Subcutaneous abdominal adipose tissue (tissue), 5 donors: Measurements from ENCODE around the gene GPC6.

ENCODE experiments used
- H3K27ac ChIP-seq: one replicate; pipeline ENCODE4 v1.7.0; 2013; ENCODE audit warnings: low read depth, mild to moderate bottlenecking, inconsistent platforms, low read length, moderate library complexity
- H3K27me3 ChIP-seq, 5 donors: one replicate each; pipeline ENCODE4 v1.7.0; 2013; ENCODE audit warnings: low read length in 5 of 5, inconsistent platforms in 1 of 5; ENCODE audit not compliant: control insufficient read depth in 5 of 5, insufficient read depth in 4 of 5
- H3K36me3 ChIP-seq, 5 donors: one replicate each; pipeline ENCODE4 v1.7.0; 2013; ENCODE audit warnings: low read length in 5 of 5; ENCODE audit not compliant: control insufficient read depth in 5 of 5, insufficient read depth in 5 of 5
- H3K4me1 ChIP-seq, 5 donors: one replicate each; pipeline ENCODE4 v1.7.0; 2013; ENCODE audit warnings: low read length in 5 of 5, mild to moderate bottlenecking in 3 of 5, moderate library complexity in 1 of 5; ENCODE audit not compliant: control insufficient read depth in 5 of 5, insufficient read depth in 5 of 5
- H3K4me3 ChIP-seq, 5 donors: one replicate each; pipeline ENCODE4 v1.7.0; 2013; ENCODE audit warnings: low read length in 5 of 5, low read depth in 1 of 5
- H3K9ac ChIP-seq, 5 donors: one replicate each; pipeline ENCODE4 v1.7.0; 2013; ENCODE audit warnings: low read length in 5 of 5, mild to moderate bottlenecking in 4 of 5, moderate library complexity in 3 of 5
- H3K9me3 ChIP-seq, 5 donors: one replicate each; pipeline ENCODE4 v1.7.0; 2013; ENCODE audit warnings: low read length in 5 of 5; ENCODE audit not compliant: control insufficient read depth in 5 of 5
- donor health status: healthy.
- donor health status: healthy.
- donor health status: healthy.
- donor health status: healthy.
- donor health status: healthy.

The GPC6 gene

GRCh38 chr13:93325303-93326233, 99.0 kb downstream of the GPC6 start:
- Histone ChIP-seq H3K9me3 (no peaks in the 10 kb centered on the region), H3K9ac (no peak overlapping the region), H3K4me1 (peaks cover 0 to 14% (median 0%) of the 10 kb centered on the region in 5 donors), H3K27ac (no peak overlapping the region), H3K27me3 (no peaks in the 10 kb centered on the region), H3K36me3 (no peaks in the 10 kb centered on the region), H3K4me3 (no peak overlapping the region)

- Histone ChIP-seq H3K4me3 (no peak overlapping the region), H3K4me1 (peaks cover 0 to 14% (median 0%) of the 10 kb centered on the region in 5 donors), H3K36me3 (no peaks in the 10 kb centered on the region), H3K9ac (no peak overlapping the region), H3K27ac (no peak overlapping the region), H3K9me3 (no peaks in the 10 kb centered on the region), H3K27me3 (no peaks in the 10 kb centered on the region)
Observed at GRCh38 chr13:93326234-93326811, 99.7 kb downstream of the GPC6 start.

GRCh38 chr13:93328943-93329342, 102.3 kb downstream of the GPC6 start:
- Histone ChIP-seq H3K36me3 (no peaks in the 10 kb centered on the region), H3K4me3 (no peak overlapping the region), H3K9ac (no peak overlapping the region), H3K27ac (no peak overlapping the region), H3K9me3 (no peaks in the 10 kb centered on the region), H3K27me3 (no peaks in the 10 kb centered on the region), H3K4me1 (peaks cover 0 to 14% (median 0%) of the 10 kb centered on the region in 5 donors)

- Histone ChIP-seq H3K27ac (no peak overlapping the region), H3K36me3 (no peaks in the 10 kb centered on the region), H3K27me3 (no peaks in the 10 kb centered on the region), H3K4me1 (no peaks in the 10 kb centered on the region), H3K4me3 (no peak overlapping the region), H3K9ac (no peak overlapping the region), H3K9me3 (no peaks in the 10 kb centered on the region)
Observed at GRCh38 chr13:93336728-93337127, 110.1 kb downstream of the GPC6 start.

- Histone ChIP-seq H3K9ac (no peak overlapping the region), H3K27me3 (no peaks in the 10 kb centered on the region), H3K36me3 (no peaks in the 10 kb centered on the region), H3K4me3 (no peak overlapping the region), H3K9me3 (no peaks in the 10 kb centered on the region), H3K27ac (no peak overlapping the region), H3K4me1 (no peaks in the 10 kb centered on the region)
Observed at GRCh38 chr13:93338030-93338429, 111.4 kb downstream of the GPC6 start.

- no peaks in the 10 kb centered on the region for H3K4me1 ChIP-seq
- no peaks in the 10 kb centered on the region for H3K36me3 ChIP-seq
- no peak overlapping the region for H3K4me3 ChIP-seq
Observed at GRCh38 chr13:93338906-93339305, 112.3 kb downstream of the GPC6 start.

GRCh38 chr13:93339550-93339949, 112.9 kb downstream of the GPC6 start:
- no peaks in the 10 kb centered on the region for H3K36me3 ChIP-seq
- no peak overlapping the region for H3K4me3 ChIP-seq
- H3K9ac ChIP-seq, result no peak overlapping the region
- no peaks in the 10 kb centered on the region for H3K27me3 ChIP-seq
- no peaks in the 10 kb centered on the region for H3K9me3 ChIP-seq
- no peaks in the 10 kb centered on the region for H3K4me1 ChIP-seq
- no peak overlapping the region for H3K27ac ChIP-seq

More at GRCh38 chr13:93338906-93339305, 112.3 kb downstream of the GPC6 start:
- Histone ChIP-seq H3K27me3 (no peaks in the 10 kb centered on the region), H3K27ac (no peak overlapping the region), H3K9ac (no peak overlapping the region), H3K9me3 (no peaks in the 10 kb centered on the region)

- Histone ChIP-seq H3K9me3 (no peaks in the 10 kb centered on the region), H3K4me1 (no peaks in the 10 kb centered on the region), H3K4me3 (no peak overlapping the region), H3K36me3 (no peaks in the 10 kb centered on the region), H3K27ac (no peak overlapping the region), H3K27me3 (no peaks in the 10 kb centered on the region), H3K9ac (no peak overlapping the region)
Observed at GRCh38 chr13:93341517-93341916, 114.9 kb downstream of the GPC6 start.

GRCh38 chr13:93343097-93343496, 116.5 kb downstream of the GPC6 start:
- Histone ChIP-seq H3K4me1 (no peaks in the 10 kb centered on the region), H3K4me3 (no peak overlapping the region), H3K27ac (no peak overlapping the region), H3K9me3 (peaks cover 0 to 5% (median 0%) of the 10 kb centered on the region in 5 donors), H3K27me3 (no peaks in the 10 kb centered on the region), H3K36me3 (no peaks in the 10 kb centered on the region), H3K9ac (no peak overlapping the region)

- no peak overlapping the region for H3K27ac ChIP-seq
- H3K4me3 ChIP-seq, result no peak overlapping the region
- H3K9ac ChIP-seq, result no peak overlapping the region
- no peaks in the 10 kb centered on the region for H3K36me3 ChIP-seq
- H3K4me1 ChIP-seq, result no peaks in the 10 kb centered on the region
- H3K27me3 ChIP-seq, result no peaks in the 10 kb centered on the region
- H3K9me3 ChIP-seq, result peaks cover 0 to 6% (median 0%) of the 10 kb centered on the region in 5 donors
Observed at GRCh38 chr13:93344048-93344705, 117.6 kb downstream of the GPC6 start.
